Stimulated activated CD8-positive, alpha-beta memory T cell treated with anti-CD3 and anti-CD28 coated beads, Interleukin-12 subunit alpha, Interleukin-12 subunit beta, amount 100 ng/mL, for 1 hour (primary cell): Measurements from ENCODE around the gene MRM3.
"Not testable (repeated sequence)": the region's sequence is repeated elsewhere in the genome, so short reads cannot be mapped to it uniquely, and the experiment has no call there.

Experiments used
- DNase-seq: peaks from one replicate; pipeline ENCODE4 v3.0.0-alpha.2; 2020; ENCODE audit warnings: low read depth

MRM3 gene

GRCh38 chr17:781805-782731, at the start of gene MRM3, which contains the start of gene GLOD4:
Gene MRM3 (plus strand): TSS chr17:782353. CDS start chr17:782379, 26 bp downstream.
Gene GLOD4 (minus strand): TSS chr17:782280. CDS start chr17:782255, 25 bp downstream.
- peak; percentile 88 for DNase-seq

GRCh38 chr17:732902-733720, 49.0 kb upstream of the MRM3 start:
- no peak for DNase-seq

GRCh38 chr17:733743-734142, 48.4 kb upstream of the MRM3 start:
- DNase-seq, result no peak

GRCh38 chr17:737561-738113, 44.5 kb upstream of the MRM3 start:
- no peak for DNase-seq

GRCh38 chr17:740240-741017, 41.7 kb upstream of the MRM3 start:
- DNase-seq, result no peak

GRCh38 chr17:742147-742793, 39.9 kb upstream of the MRM3 start:
- no peak for DNase-seq

- no peak for DNase-seq
Observed at GRCh38 chr17:743139-743538, 39.0 kb upstream of the MRM3 start.

- no peak for DNase-seq
Observed at GRCh38 chr17:744937-745336, 37.2 kb upstream of the MRM3 start.

GRCh38 chr17:745406-745805, 36.7 kb upstream of the MRM3 start:
- no peak for DNase-seq

- no peak for DNase-seq
Observed at GRCh38 chr17:746181-746580, 36.0 kb upstream of the MRM3 start.

GRCh38 chr17:746783-747629, 35.1 kb upstream of the MRM3 start:
- DNase-seq, result no peak

GRCh38 chr17:748604-749003, 33.5 kb upstream of the MRM3 start:
- DNase-seq, result not testable (repeated sequence)

GRCh38 chr17:749359-749758, 32.8 kb upstream of the MRM3 start:
- DNase-seq, result not testable (repeated sequence)

- DNase-seq, result no peak
Observed at GRCh38 chr17:750431-751037, 31.6 kb upstream of the MRM3 start.

GRCh38 chr17:751269-752001, 30.7 kb upstream of the MRM3 start:
- no peak for DNase-seq

GRCh38 chr17:752002-752619, 30.0 kb upstream of the MRM3 start, which contains the start of gene GEMIN4:
Gene GEMIN4 (minus strand): TSS chr17:752264. CDS start chr17:752142, 122 bp downstream.
- DNase-seq, result peak; percentile 98

- no peak for DNase-seq
Observed at GRCh38 chr17:752620-753219, 29.4 kb upstream of the MRM3 start.

GRCh38 chr17:753418-753817, 28.7 kb upstream of the MRM3 start:
- DNase-seq, result no peak
